PC-9 (cell line): ENCODE measurements around the gene ANKS1B.

Experiments
- EZH2 ChIP-seq: fragments of 200-600 bp; sonication (generic); IDR thresholded peaks from 2 replicates; pipeline ENCODE4 v1.8.0; 2017; ENCODE audit warnings: antibody characterized with exemption, low read depth
- TF ChIP-seq, protein P1 (sequence below): fragments of 200-600 bp; sonication (generic); conservative IDR thresholded peaks from 2 replicates; pipeline ENCODE4 v1.6.1; 2017; ENCODE audit warnings: mixed run types, antibody characterized with exemption, mild to moderate bottlenecking, moderate library complexity

DNA sequence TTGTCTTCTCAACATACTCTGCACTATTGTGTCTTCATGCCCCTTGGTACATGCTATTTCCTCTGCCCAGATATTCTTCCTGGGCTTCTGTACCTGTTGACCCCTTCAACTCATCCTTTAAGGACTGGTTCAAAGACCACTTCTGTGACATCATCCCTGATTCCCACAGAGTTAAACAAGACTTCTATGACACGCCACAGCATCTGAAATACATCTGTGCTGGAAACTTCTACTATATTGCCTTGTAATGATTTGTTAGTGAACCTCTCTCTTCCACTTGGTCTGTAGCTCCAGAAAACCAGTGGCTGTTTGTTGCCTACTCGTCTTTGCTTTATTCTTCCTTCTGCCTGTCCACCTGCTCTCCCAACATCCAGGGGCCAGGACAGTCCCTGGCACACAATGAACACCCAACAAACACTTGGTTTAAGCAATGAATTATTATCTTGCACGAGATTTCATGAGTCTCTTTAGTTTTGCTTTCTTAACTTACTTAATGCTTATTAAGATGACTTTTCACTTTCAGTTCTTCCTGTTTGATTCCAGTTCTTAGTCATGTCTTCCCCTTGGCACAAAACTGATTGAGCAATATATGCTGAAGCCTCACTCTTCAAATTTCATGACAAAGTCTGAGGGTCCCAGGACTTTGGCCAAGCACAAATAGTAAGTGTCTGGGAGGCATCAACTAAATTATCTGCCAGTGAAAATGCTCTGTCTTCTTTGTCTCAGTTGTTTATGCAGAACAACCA, 853.8 kb downstream of the ANKS1B start:
- TF ChIP-seq, protein P1, sequence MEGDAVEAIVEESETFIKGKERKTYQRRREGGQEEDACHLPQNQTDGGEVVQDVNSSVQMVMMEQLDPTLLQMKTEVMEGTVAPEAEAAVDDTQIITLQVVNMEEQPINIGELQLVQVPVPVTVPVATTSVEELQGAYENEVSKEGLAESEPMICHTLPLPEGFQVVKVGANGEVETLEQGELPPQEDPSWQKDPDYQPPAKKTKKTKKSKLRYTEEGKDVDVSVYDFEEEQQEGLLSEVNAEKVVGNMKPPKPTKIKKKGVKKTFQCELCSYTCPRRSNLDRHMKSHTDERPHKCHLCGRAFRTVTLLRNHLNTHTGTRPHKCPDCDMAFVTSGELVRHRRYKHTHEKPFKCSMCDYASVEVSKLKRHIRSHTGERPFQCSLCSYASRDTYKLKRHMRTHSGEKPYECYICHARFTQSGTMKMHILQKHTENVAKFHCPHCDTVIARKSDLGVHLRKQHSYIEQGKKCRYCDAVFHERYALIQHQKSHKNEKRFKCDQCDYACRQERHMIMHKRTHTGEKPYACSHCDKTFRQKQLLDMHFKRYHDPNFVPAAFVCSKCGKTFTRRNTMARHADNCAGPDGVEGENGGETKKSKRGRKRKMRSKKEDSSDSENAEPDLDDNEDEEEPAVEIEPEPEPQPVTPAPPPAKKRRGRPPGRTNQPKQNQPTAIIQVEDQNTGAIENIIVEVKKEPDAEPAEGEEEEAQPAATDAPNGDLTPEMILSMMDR = no peak
- TF ChIP-seq EZH2 = no peak
